Stomach (tissue), 9 donors: ENCODE data around the gene C4BPB. TPM values are rescaled to one million over a fixed set of nuclear protein-coding genes. Genes with fewer than 3 reads are reported as not detected.

Experiments
- DNase-seq, 2 donors: peaks; one replicate each; pipeline versions ENCODE4 v3.0.0 to v3.0.0-alpha.2; 2013 to 2019
- H3K27ac ChIP-seq, 5 donors: fragments of 200-600 bp in 4 of 5; sonication (generic) in 4 of 5; one replicate each; pipeline ENCODE4 v1.5.1; 2013 to 2019; ENCODE audit warnings: mild to moderate bottlenecking in 1 of 5, moderate library complexity in 1 of 5
- H3K27me3 ChIP-seq, 3 donors: fragments of 200-600 bp; sonication (generic); one replicate each; pipeline ENCODE4 v1.5.1; 2017 to 2019; ENCODE audit warnings: mixed run types in 1 of 3
- H3K36me3 ChIP-seq, 4 donors: fragments of 200-600 bp; sonication (generic); 1 replicate in 3 of 4; 2 replicates in 1 of 4; pipeline ENCODE4 v1.5.1; 2016 to 2019
- H3K4me1 ChIP-seq, 4 donors: fragments of 200-600 bp; sonication (generic); one replicate each; pipeline ENCODE4 v1.5.1; 2016 to 2019
- H3K4me3 ChIP-seq, 4 donors: fragments of 200-600 bp; sonication (generic) in 3 of 4; one replicate each; pipeline ENCODE4 v1.5.1; 2016 to 2019; ENCODE audit warnings: mild to moderate bottlenecking in 1 of 4
- H3K9me3 ChIP-seq, 4 donors: fragments of 200-600 bp; sonication (generic); one replicate each; pipeline ENCODE4 v1.5.1; 2016 to 2019
- EP300 ChIP-seq: sonication (generic); formaldehyde crosslinking; IDR thresholded peaks from one replicate; pipeline ENCODE4 v1.6.1; 2017; ENCODE audit warnings: antibody characterized with exemption
- POLR2A ChIP-seq, 4 donors: fragments of 450-650 bp; IDR thresholded peaks; one replicate each; pipeline ENCODE4 v1.6.1; 2016; ENCODE audit warnings: antibody characterized with exemption in 4 of 4, control low read depth in 2 of 4, mild to moderate bottlenecking in 1 of 4, moderate library complexity in 1 of 4
- POLR2AphosphoS5 ChIP-seq, 3 donors: sonication (generic); formaldehyde crosslinking; IDR thresholded peaks; one replicate each; pipeline ENCODE4 v1.6.1; 2016; ENCODE audit warnings: antibody characterized with exemption in 3 of 3
- WGBS, 5 donors: extraction: QIAGEN DNeasy Blood & Tissue Kit in 3 of 5; methylation state at CpG; one replicate each; pipeline versions ENCODE4 v1.1.5 to v1.1.7; 2013 to 2018; 5-methylcytosine and 5-hydroxymethylcytosine counted together
- intact Hi-C: fragments of 100-400 bp; cut with DNase I; formaldehyde crosslinking; loops from one replicate; pipeline ENCODE4 v1.15.1; 2023; ENCODE audit warnings: low total_unique reads
- polyA plus RNA-seq, 3 donors: library from polyadenylated mRNA; stranded (reverse); fragments of 200-250 nt; gene quantifications; one replicate each; pipeline ENCODE4 v1.2.3, GENCODE V29; 2013
- total RNA-seq, 5 donors: library from RNA; depleted of rRNA; stranded (reverse); fragments of >200 nt; gene quantifications; one replicate each; pipeline versions ENCODE4 v1.1.0 to v1.2.3, GENCODE V29; 2014 to 2016
- TF ChIP-seq, protein P1 (sequence below), 7 experiments: fragments of 450-650 bp in 4 of 7; fragments of 200-600 bp in 3 of 7; sonication (generic) in 3 of 7; IDR thresholded peaks; one replicate each; pipeline ENCODE4 v1.5.1; 2016 to 2019; ENCODE audit warnings: antibody characterized with exemption in 7 of 7, control low read depth in 2 of 7, mild to moderate bottlenecking in 1 of 7
- donor health status: healthy with polysubstance abuse.
- donor health status: Bipolar disorder and iron deficiency.
- donor health status: healthy.

The C4BPB gene
- total and polyA plus RNA-seq, 8 donors: 3.5 to 18.9 (median 8.5) TPM; not detected in 3

DNA sequence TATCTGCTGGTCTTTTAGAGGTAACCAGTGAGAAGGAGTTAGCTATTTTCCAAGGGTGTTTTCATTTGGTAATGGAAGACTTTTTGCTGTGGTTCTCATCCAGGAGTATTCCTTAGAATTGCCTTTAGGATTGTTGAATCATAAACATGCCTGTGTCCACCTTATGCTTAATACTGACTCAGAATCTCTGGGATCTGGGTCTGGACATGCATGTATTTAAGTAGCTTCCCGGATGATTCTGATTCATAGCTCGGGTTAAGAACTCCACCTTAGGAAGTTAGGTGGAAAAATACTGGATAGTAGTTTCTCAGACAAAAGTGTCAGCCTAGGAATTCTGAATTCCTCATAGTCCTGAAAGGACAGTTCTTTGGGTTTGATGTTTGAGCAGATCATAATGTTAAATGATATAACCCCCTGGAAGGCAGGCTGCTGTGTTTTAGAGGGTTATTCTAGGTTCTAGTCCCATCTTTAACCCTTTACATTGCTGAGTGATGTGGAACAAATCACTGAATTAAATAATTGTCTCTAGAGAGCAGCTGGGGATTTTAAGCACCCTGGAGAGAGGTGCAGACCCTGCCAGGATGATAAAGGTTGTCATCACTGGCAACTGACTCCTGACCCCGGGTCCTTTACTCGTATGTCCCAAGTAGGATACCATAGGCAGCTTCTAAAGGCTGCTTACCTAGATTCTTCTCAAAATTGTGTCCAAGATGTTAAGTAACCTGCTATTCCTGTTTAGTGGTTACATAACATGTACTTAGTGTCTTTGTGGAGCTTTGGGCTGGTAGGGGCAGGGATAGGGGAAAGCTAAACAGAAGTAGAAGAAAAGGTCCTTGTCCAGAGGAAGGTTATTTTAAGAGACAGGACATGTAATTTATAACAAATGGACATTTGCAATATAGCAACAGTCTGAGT lies 14.5 kb upstream of the C4BPB start:
- 76 to 89% (median 84%) methylated on average over 4 of the region's 4 CpGs for WGBS, 5 donors
- peaks cover 0 to 30% (median 7%) of the 10 kb centered on the region in 4 donors for H3K4me1 ChIP-seq
- no peaks in the 10 kb centered on the region for H3K27me3 ChIP-seq
- H3K4me3 ChIP-seq: no peak overlapping the region
- TF ChIP-seq POLR2AphosphoS5 (IDR thresholded peaks at IDR 0.05): no peak
- TF ChIP-seq POLR2A (IDR thresholded peaks at IDR 0.05): no peak
- TF ChIP-seq, protein P1, sequence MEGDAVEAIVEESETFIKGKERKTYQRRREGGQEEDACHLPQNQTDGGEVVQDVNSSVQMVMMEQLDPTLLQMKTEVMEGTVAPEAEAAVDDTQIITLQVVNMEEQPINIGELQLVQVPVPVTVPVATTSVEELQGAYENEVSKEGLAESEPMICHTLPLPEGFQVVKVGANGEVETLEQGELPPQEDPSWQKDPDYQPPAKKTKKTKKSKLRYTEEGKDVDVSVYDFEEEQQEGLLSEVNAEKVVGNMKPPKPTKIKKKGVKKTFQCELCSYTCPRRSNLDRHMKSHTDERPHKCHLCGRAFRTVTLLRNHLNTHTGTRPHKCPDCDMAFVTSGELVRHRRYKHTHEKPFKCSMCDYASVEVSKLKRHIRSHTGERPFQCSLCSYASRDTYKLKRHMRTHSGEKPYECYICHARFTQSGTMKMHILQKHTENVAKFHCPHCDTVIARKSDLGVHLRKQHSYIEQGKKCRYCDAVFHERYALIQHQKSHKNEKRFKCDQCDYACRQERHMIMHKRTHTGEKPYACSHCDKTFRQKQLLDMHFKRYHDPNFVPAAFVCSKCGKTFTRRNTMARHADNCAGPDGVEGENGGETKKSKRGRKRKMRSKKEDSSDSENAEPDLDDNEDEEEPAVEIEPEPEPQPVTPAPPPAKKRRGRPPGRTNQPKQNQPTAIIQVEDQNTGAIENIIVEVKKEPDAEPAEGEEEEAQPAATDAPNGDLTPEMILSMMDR (IDR thresholded peaks at IDR 0.05): no peak
- TF ChIP-seq EP300: no peak
- intact Hi-C loops: no loop called here
- H3K9me3 ChIP-seq: no peaks in the 10 kb centered on the region
- H3K36me3 ChIP-seq: peaks cover 35 to 73% (median 66%) of the 10 kb centered on the region in 4 donors
- DNase-seq: no peak
- H3K27ac ChIP-seq: no peak overlapping the region

DNA sequence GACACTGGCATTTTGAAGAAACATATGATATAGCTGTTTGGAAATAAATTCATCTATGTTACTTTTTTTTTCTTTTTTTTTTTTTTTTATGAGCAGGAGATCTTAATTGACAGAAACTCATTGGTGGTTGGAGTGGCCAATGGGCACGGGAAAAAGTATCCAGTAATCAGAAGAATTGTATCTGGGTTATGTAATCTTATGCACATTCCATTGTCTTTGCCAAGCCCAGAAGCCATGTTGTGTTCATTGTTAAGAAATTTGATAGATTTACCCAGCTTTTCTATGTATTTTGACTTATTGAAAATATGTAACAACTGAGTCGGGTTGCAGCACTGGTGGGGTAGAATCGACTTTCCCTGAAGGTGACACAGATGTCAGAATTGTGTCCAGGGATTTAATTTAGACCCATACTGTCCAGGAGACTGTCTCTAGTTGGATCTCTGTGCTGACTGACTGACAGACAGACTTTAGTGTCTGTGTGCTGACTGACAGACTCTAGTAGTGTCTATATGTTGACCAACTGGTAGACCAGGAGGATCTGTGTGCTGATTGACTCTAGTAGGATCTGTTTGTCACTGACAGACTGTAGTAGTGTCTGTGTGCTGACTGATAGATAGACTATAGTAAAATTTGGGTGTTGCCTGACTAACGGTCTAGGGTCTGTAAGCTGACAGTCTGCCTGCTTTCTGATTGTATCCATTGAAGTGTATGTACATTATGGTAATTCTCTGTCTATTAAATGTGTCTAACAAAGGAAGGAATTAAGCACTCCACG lies 12.3 kb upstream of the C4BPB start:
- TF ChIP-seq, protein P1 (IDR thresholded peaks at IDR 0.05): no peak
- TF ChIP-seq POLR2AphosphoS5 (IDR thresholded peaks at IDR 0.05): no peak
- no peak for TF ChIP-seq POLR2A (IDR thresholded peaks at IDR 0.05)
- no peak for TF ChIP-seq EP300
- DNase-seq: no peak
- H3K27me3 ChIP-seq: no peaks in the 10 kb centered on the region
- WGBS, 5 donors: 59 to 69% (median 62%) methylated on average over 5 of the region's 5 CpGs
- H3K4me1 ChIP-seq: peaks cover 0 to 24% (median 7%) of the 10 kb centered on the region in 4 donors
- H3K36me3 ChIP-seq: peaks cover 13 to 59% (median 52%) of the 10 kb centered on the region in 4 donors
- H3K27ac ChIP-seq: peak overlapping the region in 2 of 5 donors; percentile 35 to 56
- H3K9me3 ChIP-seq: no peaks in the 10 kb centered on the region
- H3K4me3 ChIP-seq: no peak overlapping the region
- intact Hi-C loops: no loop called here

DNA sequence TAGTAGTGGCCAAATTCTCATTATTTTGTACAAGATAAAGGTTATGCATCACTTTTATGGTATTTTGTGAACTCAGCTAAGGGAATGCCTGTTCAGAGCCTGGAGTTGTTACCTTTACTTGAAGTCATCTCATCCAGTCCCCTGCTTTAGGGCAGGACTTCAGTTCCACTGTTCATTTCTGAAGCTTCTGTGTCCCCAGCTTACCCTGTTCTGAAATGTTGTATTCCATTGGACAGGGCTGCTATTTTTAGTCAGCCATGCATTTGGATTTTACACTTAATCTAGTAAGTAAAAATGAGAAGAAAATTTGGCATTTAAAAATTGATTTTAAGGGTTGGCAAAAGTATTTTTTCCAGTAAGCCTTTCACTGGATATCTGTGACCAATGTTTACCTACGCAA lies 11.6 kb upstream of the C4BPB start:
- Histone ChIP-seq H3K27ac (peak overlapping the region in 4 of 5 donors; percentile 35 to 60 (median 49)), H3K4me3 (no peak overlapping the region), H3K36me3 (peaks cover 7 to 53% (median 46%) of the 10 kb centered on the region in 4 donors), H3K27me3 (no peaks in the 10 kb centered on the region), H3K4me1 (peaks cover 0 to 24% (median 7%) of the 10 kb centered on the region in 4 donors), H3K9me3 (no peaks in the 10 kb centered on the region)
- intact Hi-C loops: no loop called here
- DNase-seq: no peak
- WGBS, 5 donors: 49 to 78% (median 63%) methylated on average over 1 of the region's 1 CpG
- TF ChIP-seq POLR2A (IDR thresholded peaks at IDR 0.05): no peak
- TF ChIP-seq POLR2AphosphoS5 (IDR thresholded peaks at IDR 0.05): no peak
- TF ChIP-seq, protein P1 (IDR thresholded peaks at IDR 0.05): no peak
- no peak for TF ChIP-seq EP300
